Ectodermal cell (in vitro differentiated cells): ENCODE results near the gene TRAM2.

Source experiments
- H3K27ac ChIP-seq: 2 replicates; pipeline ENCODE4 v1.7.0; 2013; ENCODE audit warnings: mild to moderate bottlenecking, low read depth, low read length; ENCODE audit not compliant: insufficient read depth, poor library complexity, severe bottlenecking
- H3K27me3 ChIP-seq: 2 replicates; pipeline ENCODE4 v1.7.0; 2013; ENCODE audit warnings: mild to moderate bottlenecking, low read length; ENCODE audit not compliant: insufficient read depth, control insufficient read depth, poor library complexity, severe bottlenecking
- H3K36me3 ChIP-seq: one replicate; pipeline ENCODE4 v1.7.0; 2013; ENCODE audit warnings: low read length; ENCODE audit not compliant: control insufficient read depth, insufficient read depth
- H3K4me1 ChIP-seq: one replicate; pipeline ENCODE4 v1.7.0; 2013; ENCODE audit warnings: low read length; ENCODE audit not compliant: control insufficient read depth, insufficient read depth
- H3K4me3 ChIP-seq: 2 replicates; pipeline ENCODE4 v1.7.0; 2013; ENCODE audit warnings: low read depth, low read length, control low read depth; ENCODE audit not compliant: insufficient read depth
- H3K9me3 ChIP-seq: 2 replicates; pipeline ENCODE4 v1.7.0; 2013; ENCODE audit warnings: mild to moderate bottlenecking, low read length, moderate library complexity; ENCODE audit not compliant: control insufficient read depth
- WGBS, 2 experiments: methylation state at CpG; one replicate each; pipeline ENCODE4 v1.1.7; 2013; ENCODE audit warnings: missing lambda C conversion rate in 2 of 2; 5-methylcytosine and 5-hydroxymethylcytosine counted together

The TRAM2 gene

GRCh38 chr6:52533491-52533890 is 43.4 kb downstream of the TRAM2 start:
- no peaks in the 10 kb centered on the region for H3K9me3 ChIP-seq
- H3K4me3 ChIP-seq: no peak overlapping the region
- no peaks in the 10 kb centered on the region for H3K36me3 ChIP-seq
- H3K27ac ChIP-seq: no peak overlapping the region
- H3K4me1 ChIP-seq: peaks cover 7% of the 10 kb centered on the region
- WGBS, 2 experiments: 90 to 92% methylated on average over 2 of the region's 2 CpGs
- H3K27me3 ChIP-seq: no peaks in the 10 kb centered on the region

- no peak overlapping the region for H3K27ac ChIP-seq
- no CpG with 5 or more reads among the region's 2 CpGs for WGBS, 2 experiments
- no peaks in the 10 kb centered on the region for H3K9me3 ChIP-seq
- H3K27me3 ChIP-seq: no peaks in the 10 kb centered on the region
- H3K4me1 ChIP-seq: peaks cover 7% of the 10 kb centered on the region
- no peak overlapping the region for H3K4me3 ChIP-seq
- no peaks in the 10 kb centered on the region for H3K36me3 ChIP-seq
Measured at GRCh38 chr6:52532457-52532856, 44.4 kb downstream of the TRAM2 start.

GRCh38 chr6:52531834-52532233 is 45.0 kb downstream of the TRAM2 start:
- 100% methylated on average over 1 of the region's 1 CpG for WGBS, 2 experiments
- Histone ChIP-seq H3K9me3 (no peaks in the 10 kb centered on the region), H3K4me3 (no peak overlapping the region), H3K36me3 (no peaks in the 10 kb centered on the region), H3K27me3 (no peaks in the 10 kb centered on the region), H3K27ac (no peak overlapping the region), H3K4me1 (peaks cover 7% of the 10 kb centered on the region)

GRCh38 chr6:52531396-52531795 is 45.5 kb downstream of the TRAM2 start:
- H3K27me3 ChIP-seq: no peaks in the 10 kb centered on the region
- WGBS, 2 experiments: 94% methylated on average over 4 of the region's 4 CpGs
- peaks cover 4% of the 10 kb centered on the region for H3K4me1 ChIP-seq
- no peak overlapping the region for H3K27ac ChIP-seq
- H3K9me3 ChIP-seq: no peaks in the 10 kb centered on the region
- no peak overlapping the region for H3K4me3 ChIP-seq
- no peaks in the 10 kb centered on the region for H3K36me3 ChIP-seq

- Histone ChIP-seq H3K27ac (no peak overlapping the region), H3K27me3 (no peaks in the 10 kb centered on the region), H3K36me3 (no peaks in the 10 kb centered on the region), H3K4me1 (no peaks in the 10 kb centered on the region), H3K9me3 (no peaks in the 10 kb centered on the region), H3K4me3 (no peak overlapping the region)
- 90 to 92% methylated on average over 10 of the region's 10 CpGs for WGBS, 2 experiments
Measured at GRCh38 chr6:52530351-52530750, 46.5 kb downstream of the TRAM2 start.

- 88 to 90% methylated on average over 8 of the region's 8 CpGs for WGBS, 2 experiments
- Histone ChIP-seq H3K36me3 (no peaks in the 10 kb centered on the region), H3K4me3 (no peak overlapping the region), H3K27me3 (no peaks in the 10 kb centered on the region), H3K4me1 (no peaks in the 10 kb centered on the region), H3K9me3 (no peaks in the 10 kb centered on the region), H3K27ac (no peak overlapping the region)
Measured at GRCh38 chr6:52529311-52529710, 47.5 kb downstream of the TRAM2 start.

GRCh38 chr6:52527436-52527835 is 49.4 kb downstream of the TRAM2 start:
- 92 to 95% methylated on average over 7 of the region's 7 CpGs for WGBS, 2 experiments
- Histone ChIP-seq H3K9me3 (no peaks in the 10 kb centered on the region), H3K4me3 (no peak overlapping the region), H3K36me3 (no peaks in the 10 kb centered on the region), H3K27me3 (no peaks in the 10 kb centered on the region), H3K27ac (no peak overlapping the region), H3K4me1 (no peaks in the 10 kb centered on the region)

GRCh38 chr6:52526634-52527033 is 50.2 kb downstream of the TRAM2 start:
- 92 to 93% methylated on average over 2 to 3 of the region's 4 CpGs for WGBS, 2 experiments
- Histone ChIP-seq H3K9me3 (no peaks in the 10 kb centered on the region), H3K27ac (no peak overlapping the region), H3K4me1 (no peaks in the 10 kb centered on the region), H3K36me3 (no peaks in the 10 kb centered on the region), H3K4me3 (no peak overlapping the region), H3K27me3 (no peaks in the 10 kb centered on the region)

GRCh38 chr6:52524918-52525317 is 51.9 kb downstream of the TRAM2 start:
- Histone ChIP-seq H3K36me3 (no peaks in the 10 kb centered on the region), H3K4me1 (no peaks in the 10 kb centered on the region), H3K27me3 (no peaks in the 10 kb centered on the region), H3K9me3 (no peaks in the 10 kb centered on the region), H3K4me3 (no peak overlapping the region), H3K27ac (no peak overlapping the region)
- 87 to 89% methylated on average over 4 of the region's 4 CpGs for WGBS, 2 experiments

GRCh38 chr6:52523378-52524142 is 53.3 kb downstream of the TRAM2 start:
- no peaks in the 10 kb centered on the region for H3K36me3 ChIP-seq
- H3K4me1 ChIP-seq: peaks cover under 1% of the 10 kb centered on the region
- H3K27ac ChIP-seq: no peak overlapping the region
- H3K27me3 ChIP-seq: no peaks in the 10 kb centered on the region
- no peak overlapping the region for H3K4me3 ChIP-seq
- no peaks in the 10 kb centered on the region for H3K9me3 ChIP-seq
- 91 to 96% methylated on average over 6 of the region's 6 CpGs for WGBS, 2 experiments
